PFSK-1 (cell line): Measurements from ENCODE around the gene PRDM1.

Experiments used
- FOXP2 ChIP-seq: optimal IDR thresholded peaks from 2 replicates; pipeline ENCODE3; 2011; ENCODE audit warnings: borderline replicate concordance, control low read depth, inconsistent platforms; ENCODE audit not compliant: insufficient read depth; ENCODE audit errors: extremely low read length, extremely low read depth
- POLR2AphosphoS5 ChIP-seq: IDR thresholded peaks from 2 replicates; pipeline ENCODE4 v1.6.1; 2012; ENCODE audit warnings: low read depth, mild to moderate bottlenecking, control low read depth, low read length, moderate library complexity
- SIN3A ChIP-seq: IDR thresholded peaks from 2 replicates; pipeline ENCODE4 v1.6.1; 2012; ENCODE audit warnings: mild to moderate bottlenecking, low read length, moderate library complexity, borderline replicate concordance; ENCODE audit not compliant: insufficient read depth
- TAF1 ChIP-seq: IDR thresholded peaks from 2 replicates; pipeline ENCODE4 v1.6.1; 2012; ENCODE audit warnings: low read length, control low read depth, borderline replicate concordance; ENCODE audit not compliant: insufficient read depth
- TF ChIP-seq, protein P1 (sequence below), 2 experiments: IDR thresholded peaks; 2 replicates each; pipeline versions ENCODE4 v1.6.1 to v1.8.0; 2011 to 2012; ENCODE audit warnings: low read depth in 2 of 2, low read length in 2 of 2, control low read depth in 1 of 2, inconsistent platforms in 1 of 2, mild to moderate bottlenecking in 1 of 2, moderate library complexity in 1 of 2; ENCODE audit not compliant: insufficient read depth in 1 of 2

The PRDM1 gene

DNA sequence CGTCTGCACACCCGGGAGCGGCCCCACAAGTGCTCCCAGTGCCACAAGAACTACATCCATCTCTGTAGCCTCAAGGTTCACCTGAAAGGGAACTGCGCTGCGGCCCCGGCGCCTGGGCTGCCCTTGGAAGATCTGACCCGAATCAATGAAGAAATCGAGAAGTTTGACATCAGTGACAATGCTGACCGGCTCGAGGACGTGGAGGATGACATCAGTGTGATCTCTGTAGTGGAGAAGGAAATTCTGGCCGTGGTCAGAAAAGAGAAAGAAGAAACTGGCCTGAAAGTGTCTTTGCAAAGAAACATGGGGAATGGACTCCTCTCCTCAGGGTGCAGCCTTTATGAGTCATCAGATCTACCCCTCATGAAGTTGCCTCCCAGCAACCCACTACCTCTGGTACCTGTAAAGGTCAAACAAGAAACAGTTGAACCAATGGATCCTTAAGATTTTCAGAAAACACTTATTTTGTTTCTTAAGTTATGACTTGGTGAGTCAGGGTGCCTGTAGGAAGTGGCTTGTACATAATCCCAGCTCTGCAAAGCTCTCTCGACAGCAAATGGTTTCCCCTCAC, 21.0 kb downstream of the PRDM1 start:
- no peak for TF ChIP-seq POLR2AphosphoS5
- TF ChIP-seq TAF1 = no peak
- no peak for TF ChIP-seq FOXP2
- TF ChIP-seq, protein P1, sequence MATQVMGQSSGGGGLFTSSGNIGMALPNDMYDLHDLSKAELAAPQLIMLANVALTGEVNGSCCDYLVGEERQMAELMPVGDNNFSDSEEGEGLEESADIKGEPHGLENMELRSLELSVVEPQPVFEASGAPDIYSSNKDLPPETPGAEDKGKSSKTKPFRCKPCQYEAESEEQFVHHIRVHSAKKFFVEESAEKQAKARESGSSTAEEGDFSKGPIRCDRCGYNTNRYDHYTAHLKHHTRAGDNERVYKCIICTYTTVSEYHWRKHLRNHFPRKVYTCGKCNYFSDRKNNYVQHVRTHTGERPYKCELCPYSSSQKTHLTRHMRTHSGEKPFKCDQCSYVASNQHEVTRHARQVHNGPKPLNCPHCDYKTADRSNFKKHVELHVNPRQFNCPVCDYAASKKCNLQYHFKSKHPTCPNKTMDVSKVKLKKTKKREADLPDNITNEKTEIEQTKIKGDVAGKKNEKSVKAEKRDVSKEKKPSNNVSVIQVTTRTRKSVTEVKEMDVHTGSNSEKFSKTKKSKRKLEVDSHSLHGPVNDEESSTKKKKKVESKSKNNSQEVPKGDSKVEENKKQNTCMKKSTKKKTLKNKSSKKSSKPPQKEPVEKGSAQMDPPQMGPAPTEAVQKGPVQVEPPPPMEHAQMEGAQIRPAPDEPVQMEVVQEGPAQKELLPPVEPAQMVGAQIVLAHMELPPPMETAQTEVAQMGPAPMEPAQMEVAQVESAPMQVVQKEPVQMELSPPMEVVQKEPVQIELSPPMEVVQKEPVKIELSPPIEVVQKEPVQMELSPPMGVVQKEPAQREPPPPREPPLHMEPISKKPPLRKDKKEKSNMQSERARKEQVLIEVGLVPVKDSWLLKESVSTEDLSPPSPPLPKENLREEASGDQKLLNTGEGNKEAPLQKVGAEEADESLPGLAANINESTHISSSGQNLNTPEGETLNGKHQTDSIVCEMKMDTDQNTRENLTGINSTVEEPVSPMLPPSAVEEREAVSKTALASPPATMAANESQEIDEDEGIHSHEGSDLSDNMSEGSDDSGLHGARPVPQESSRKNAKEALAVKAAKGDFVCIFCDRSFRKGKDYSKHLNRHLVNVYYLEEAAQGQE (IDR thresholded peaks at IDR 0.05; ENCODE audit: insufficient read depth in 1 of 2, low read depth in 2 of 2, low read length in 2 of 2) = no peak
- TF ChIP-seq SIN3A = no peak

GRCh38 chr6:106108129-106108528, 22.0 kb downstream of the PRDM1 start:
- no peak for TF ChIP-seq POLR2AphosphoS5
- TF ChIP-seq, protein P1 (IDR thresholded peaks at IDR 0.05; ENCODE audit: insufficient read depth in 1 of 2, low read depth in 2 of 2, low read length in 2 of 2) = no peak

DNA sequence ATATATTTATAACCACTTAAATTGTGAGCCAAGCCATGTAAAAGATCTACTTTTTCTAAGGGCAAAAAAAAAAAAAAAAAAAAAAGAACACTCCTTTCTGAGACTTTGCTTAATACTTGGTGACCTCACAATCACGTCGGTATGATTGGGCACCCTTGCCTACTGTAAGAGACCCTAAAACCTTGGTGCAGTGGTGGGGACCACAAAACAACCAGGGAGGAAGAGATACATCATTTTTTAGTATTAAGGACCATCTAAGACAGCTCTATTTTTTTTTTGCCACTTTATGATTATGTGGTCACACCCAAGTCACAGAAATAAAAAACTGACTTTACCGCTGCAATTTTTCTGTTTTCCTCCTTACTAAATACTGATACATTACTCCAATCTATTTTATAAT, 22.9 kb downstream of the PRDM1 start:
- TF ChIP-seq SIN3A (no peak), TAF1 (no peak), FOXP2 (no peak), POLR2AphosphoS5 (no peak)
- TF ChIP-seq, protein P1 (IDR thresholded peaks at IDR 0.05; ENCODE audit: insufficient read depth in 1 of 2, low read depth in 2 of 2, low read length in 2 of 2) = no peak

DNA sequence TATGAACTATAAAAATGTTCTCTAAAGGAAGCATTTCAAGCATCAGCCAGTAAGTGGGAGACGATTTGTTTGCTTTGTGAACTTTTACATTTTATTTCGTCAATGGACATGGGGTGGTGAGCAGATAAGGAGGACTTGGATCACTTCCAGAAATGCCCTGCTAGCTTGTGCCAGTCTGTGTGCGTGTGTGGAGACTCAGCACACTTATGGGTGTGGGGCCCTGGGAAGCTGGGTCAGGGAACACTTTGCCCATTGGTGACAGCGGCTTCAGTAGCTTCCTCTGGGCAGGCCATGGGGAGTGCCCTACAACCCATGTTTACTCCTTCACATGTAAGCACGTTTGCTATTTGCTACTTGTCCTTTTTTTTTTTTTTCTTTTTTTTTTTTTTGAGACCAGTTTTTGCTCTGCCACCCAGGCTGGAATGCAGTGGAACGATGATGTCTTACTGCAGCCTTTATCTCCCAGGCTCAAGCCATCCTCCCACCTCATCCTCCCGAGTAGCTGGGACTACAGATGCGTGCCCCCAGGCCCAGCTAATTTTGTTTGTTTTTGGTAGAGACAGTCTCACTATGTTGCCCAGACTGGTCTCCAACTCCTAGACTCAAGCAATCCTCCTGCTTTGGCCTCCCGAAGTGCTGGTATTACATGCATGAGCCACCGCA, 24.2 kb downstream of the PRDM1 start:
- TF ChIP-seq TAF1 (no peak), FOXP2 (no peak), POLR2AphosphoS5 (no peak), SIN3A (no peak)
- TF ChIP-seq, protein P1 (IDR thresholded peaks at IDR 0.05; ENCODE audit: insufficient read depth in 1 of 2, low read depth in 2 of 2, low read length in 2 of 2) = no peak
